ENCODE data around the gene AGXT.

AGXT gene

DNA sequence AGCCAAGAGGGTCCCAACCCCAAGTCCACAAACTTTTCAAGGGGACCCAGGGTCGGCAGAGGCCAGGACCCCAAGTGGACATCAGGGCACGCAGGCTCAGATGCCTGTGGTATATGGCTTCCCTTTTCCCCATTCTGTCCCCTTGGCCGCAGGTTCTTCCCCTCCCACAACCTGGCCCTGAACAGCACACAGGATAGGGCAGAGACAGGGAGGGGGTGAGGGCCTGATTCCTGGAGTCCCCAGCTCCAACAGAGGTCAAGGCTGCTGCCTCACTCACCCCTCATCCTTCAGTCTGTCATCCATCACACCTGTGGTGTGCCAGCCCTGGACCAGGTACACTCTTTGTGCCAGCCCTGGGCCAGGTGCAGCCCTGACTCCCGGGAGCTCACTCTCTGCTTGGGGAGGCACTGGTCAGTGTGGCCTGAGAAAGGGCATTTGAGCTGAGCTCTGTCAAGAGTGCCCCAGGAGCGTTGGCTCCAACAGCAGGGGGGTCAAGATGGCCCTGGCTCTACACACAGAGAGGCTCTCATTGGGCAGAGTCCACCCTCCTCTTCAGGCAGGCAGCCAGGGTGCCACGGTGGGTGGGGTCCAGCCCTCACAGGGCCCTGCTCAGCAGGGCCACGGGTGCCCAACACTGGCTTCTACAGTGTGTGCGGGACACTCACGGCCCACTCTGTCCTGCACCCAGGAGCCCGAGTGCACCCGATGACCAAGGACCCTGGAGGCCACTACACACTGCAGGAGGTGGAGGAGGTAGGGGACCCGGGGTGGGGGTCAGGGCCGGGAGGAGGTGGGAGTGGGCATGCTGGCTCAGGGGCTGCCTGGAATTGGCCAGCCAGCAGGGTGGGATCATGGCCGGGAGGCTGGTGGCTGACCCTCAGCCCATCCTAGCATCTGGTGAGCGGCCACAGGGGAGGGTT is 1.6 kb downstream of the AGXT start:
- no peak for DNase-seq

DNA sequence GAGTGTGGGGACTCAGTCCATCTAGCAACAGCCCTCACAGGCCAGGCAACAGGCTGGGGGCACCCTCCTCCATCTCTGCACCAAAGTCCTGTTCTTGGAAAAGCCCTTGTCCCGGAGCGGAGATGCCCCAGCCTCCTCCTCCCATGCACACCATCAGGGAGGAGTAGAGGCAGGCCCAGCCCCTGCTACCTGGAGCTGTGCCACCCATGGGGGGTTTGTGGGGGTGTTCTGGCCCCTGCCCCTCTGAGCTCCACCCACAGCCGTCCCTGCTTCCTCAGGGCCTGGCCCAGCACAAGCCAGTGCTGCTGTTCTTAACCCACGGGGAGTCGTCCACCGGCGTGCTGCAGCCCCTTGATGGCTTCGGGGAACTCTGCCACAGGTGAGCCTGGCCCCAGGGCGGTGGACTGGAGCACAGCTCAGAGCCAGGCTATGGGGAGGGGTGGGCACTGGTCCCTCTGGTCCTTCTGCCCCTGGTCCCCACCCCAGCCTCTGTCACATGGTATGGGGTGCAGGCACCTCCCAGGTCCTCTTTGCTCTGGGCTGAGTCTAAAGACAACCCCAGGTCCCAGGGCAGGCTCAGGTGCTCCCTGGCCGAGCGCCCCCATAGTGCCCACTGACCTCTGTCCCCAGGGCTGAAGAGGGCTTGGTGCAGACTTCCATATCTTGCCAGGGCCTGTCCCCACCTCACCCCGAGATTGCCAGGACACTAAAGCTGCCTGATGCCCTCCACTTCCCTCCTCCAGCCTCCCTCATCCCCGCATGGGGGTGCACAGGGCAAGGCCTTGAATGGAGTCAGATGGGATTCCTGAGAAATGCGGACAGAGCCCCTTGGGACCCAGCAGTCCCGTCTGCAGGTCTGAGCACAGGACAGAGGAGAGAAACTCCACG is 2.7 kb downstream of the AGXT start:
- no peak for DNase-seq

DNA sequence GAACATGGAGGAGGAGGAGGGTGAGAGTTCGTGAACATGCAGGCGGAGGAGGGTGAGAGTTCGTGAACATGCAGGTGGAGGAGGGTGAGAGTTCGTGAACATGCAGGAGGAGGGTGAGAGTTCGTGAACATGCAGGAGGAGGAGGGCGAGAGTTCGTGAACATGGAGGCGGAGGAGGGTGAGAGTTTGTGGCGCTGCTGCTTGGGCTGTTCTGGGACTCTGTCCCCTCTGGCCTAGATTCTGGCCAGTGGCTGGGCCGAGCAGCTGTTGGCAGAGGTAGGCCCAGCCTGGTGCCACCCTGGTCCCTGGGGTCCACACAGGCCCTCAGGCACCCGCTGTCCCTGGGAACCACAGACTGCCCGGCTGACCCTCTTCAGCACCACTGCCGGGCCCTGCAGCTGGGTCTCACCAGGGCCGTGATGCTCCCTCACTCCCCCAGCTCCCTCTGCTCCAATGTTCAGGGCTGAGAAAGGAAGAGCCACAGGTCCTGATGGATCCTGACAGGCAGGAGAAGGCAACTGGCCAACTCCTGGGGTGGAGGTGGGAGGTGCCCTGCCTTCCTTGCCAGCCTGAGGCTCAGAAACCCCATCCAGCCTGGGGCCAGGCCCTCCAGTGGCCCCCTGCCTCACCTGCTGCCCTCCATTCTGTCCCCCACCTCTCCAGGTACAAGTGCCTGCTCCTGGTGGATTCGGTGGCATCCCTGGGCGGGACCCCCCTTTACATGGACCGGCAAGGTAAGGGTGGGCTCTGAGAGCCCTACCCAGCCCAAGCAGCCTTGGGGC is 3.9 kb downstream of the AGXT start:
- no peak for DNase-seq

DNA sequence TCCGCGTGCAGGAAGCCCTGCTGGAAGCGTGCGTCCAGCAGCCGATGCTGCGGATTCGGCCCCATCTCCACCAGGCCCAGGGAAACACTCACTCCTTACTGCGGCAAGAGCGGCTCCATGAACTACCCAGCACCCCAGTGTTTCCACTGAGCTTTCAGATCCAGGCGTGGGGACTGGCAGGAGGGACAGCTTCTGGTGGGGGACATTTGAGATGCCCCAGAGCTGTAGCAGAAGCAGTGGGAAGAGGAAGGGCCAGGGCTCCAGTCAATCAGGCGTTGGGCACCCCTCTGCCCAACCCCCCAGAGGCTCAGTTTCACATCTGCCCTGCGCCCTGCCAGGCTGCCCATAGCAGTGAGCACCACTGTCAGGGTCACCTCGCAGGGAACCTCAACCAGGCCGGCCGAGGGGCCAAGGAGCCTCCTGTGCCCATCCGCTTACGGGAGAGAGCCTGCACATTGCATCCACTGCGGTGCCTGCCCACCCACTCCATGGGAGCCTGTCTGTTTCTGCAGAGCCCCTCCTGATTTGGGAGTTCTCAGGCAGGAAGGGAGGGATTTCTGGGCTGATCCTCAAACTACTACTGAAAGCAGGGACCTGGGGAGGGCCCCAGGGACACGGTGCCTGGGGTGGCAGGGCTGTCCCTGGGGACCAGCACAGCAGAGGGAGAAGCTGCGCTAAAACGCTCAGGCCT is 4.6 kb downstream of the AGXT start:
- no peak for DNase-seq

DNA sequence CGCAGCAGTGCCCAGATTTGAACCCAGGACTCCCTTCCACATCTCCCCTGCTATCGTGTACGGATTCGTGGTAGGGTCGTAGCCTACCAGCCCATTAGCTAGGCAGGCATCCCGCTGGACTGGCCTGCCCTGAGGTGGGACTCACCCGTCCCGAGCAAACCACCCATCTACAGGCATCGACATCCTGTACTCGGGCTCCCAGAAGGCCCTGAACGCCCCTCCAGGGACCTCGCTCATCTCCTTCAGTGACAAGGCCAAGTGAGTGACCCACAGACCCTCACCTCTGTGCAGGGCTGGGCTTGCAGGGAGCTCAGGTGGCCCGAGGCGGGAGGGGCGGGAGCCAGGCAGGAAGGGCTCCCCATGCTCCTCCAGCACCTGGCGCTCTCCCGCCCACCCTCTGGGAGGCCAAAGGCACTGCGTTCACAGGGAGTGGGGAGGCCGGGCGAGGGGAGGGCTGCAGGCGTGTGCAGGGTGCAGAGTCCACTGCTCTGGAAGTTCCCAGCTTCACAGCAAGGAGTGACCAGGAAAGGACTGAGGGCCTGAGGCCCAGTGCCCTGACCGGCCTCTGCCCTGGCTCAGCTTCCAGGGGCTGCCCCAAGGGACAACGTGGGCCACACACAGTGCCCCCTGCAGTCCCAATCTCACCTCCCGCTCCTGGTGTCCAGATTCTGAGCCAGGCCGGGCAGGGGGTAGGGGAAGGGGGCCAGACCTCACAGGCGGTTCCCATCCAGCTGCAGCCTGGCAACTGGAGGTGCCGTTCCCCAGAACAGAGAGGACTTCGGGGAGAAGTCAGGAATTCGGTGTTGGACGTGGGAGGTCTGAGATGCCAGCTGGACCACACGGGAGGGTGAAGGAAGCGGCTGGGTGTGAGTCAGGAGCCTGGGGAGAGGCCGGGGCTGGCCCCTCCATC is 5.4 kb downstream of the AGXT start:
- DNase-seq = no peak

DNA sequence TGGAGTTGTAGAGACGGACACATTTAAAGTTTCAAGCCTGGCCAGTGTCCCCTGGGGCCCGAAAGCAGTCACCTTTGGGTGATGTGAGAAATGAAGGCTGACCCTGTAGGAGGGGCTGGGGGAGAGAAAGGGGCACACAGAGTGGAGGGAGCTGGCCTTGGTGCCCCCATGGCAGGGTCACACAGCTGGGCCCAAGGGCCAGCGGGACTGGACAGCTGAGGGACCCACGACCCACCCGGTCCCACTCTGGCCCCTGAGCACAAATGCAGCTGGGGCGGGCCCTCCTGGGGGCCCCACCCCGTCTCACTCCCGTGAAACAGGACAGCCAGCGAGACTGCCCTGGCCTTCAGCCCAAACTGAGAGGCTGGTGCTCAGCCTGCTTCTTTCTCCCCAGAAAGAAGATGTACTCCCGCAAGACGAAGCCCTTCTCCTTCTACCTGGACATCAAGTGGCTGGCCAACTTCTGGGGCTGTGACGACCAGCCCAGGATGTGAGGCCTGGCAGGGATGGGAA is 6.1 kb downstream of the AGXT start:
- no peak for DNase-seq

DNA sequence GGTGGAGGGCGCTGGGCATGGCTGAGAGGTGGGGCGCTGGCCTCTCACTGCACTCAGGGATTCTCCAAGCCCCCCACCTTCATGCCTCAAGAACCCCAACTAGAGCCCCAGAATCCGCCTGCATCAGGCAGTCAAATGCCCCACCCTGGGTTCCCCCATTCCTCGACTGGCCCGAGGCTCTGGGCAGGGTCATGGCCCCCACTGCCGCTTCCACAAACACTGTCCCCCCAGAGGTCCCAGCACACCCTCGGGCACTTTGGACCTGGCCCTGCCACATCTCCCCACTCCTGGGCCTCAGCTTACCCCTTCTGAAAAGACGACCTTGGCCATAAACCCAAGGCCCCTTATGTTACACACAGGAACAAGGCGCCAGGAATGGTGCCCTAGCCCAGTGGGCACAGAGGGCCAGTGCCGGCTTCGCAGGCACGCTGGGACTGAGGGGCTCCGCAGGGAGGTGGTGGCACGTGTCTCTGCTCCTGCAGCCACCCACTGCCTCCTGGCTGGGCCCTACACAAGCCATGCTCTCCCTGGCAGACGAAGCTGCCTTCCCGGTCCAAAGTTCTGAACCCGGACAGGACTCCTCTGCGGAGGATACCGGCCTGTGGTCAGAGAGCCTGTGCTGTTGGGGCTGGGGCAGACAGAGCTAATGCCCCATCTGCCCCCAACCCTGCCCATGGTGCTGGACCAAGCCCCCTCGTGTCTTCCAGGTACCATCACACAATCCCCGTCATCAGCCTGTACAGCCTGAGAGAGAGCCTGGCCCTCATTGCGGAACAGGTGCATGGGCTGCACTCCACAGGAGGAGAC is 6.8 kb downstream of the AGXT start:
- DNase-seq = no peak

DNA sequence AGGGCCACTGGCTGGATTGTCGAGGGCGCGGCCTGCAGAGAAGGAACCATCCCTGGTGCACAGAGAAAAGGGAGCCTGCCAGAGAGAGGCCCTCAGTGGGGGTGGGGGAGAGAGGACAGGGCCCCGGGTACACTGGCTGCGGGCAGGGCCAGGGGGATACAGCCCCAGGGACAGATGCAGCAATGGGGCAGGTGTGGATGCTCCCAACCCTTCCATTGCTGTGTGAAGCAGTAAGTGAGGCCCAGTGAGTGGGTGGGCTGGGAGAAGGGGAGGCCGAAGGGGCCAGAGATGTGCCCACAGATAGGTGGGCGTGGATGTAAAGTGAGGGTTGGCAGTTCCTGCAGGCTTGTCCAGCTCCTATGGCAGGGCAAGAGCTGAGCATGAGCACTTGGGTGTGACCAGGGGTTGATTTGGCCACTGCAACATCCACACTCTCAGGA is 7.4 kb downstream of the AGXT start:
- no peak for DNase-seq

DNA sequence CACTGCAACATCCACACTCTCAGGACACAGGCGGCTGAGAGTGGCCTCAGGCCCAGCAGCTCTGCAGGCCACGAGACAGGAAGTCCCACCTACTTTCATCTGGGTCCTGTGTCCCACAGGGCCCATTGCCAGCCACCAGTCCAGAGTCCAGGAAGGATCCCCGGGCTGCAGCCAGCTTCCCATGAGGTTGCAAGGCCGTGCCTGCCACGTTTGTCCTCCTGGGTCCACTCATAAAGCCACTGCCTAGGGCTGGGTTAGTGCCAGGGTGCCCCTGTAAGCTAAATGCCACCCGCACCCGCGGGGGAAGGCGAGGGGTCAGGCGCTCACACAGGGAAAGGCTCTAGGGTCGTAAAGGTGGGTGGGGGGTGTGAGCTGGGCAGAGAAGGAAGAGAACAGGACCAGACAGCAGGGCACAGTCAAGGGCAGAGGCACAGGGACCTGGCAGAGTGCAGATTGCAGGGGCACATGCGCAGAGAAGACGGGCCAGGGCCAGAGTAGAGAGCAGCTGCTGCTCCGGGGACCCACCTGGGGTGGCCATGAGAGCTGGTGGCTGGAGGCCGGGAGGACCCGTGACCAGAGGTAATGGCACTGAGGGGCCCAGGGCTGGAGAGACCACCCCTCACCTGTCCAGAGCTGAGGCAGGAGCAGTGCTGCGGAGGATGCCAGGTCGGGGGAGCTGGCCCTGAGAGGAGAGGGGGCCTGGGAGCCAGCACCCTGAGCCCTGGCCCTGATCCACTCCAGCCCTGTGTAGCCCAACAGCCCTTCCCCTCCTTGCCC is 8.0 kb downstream of the AGXT start:
- no peak for DNase-seq

DNA sequence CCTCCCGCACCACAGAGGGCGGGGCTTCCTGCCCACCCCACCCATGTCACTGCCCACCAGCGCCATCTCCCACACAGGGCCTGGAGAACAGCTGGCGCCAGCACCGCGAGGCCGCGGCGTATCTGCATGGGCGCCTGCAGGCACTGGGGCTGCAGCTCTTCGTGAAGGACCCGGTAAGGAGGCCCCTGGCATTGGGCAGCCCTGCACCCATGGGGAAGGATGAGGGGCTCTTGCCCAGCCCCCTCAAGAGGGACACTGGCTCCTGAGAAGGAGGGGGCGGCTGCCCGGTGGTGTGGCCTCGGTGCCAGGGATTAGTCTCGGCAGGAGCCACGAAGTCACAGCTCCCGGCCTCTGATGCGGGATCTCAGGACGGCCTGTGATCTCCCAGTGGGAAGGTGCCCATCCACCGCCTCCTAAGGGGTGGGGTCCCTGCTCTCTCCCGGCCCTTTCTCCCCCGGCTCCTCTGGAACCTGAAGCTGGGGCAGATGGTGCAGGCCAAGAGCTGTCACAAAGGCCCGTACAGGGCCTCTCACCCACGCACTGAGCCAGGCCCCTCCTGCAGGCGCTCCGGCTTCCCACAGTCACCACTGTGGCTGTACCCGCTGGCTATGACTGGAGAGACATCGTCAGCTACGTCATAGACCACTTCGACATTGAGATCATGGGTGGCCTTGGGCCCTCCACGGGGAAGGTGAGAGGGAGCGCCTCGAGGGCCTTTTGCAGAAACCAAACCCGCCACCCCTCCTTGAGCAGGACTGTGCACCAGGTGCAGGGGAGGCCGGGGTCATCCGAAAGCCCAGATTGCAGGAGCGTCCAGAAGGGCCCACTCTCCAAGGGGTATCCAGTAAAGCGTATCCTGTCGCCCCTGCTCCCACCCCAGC is 9.1 kb downstream of the AGXT start:
- no peak for DNase-seq

GRCh38 chr2:240878341-240878936 is 9.8 kb downstream of the AGXT start:
- no peak for DNase-seq

DNA sequence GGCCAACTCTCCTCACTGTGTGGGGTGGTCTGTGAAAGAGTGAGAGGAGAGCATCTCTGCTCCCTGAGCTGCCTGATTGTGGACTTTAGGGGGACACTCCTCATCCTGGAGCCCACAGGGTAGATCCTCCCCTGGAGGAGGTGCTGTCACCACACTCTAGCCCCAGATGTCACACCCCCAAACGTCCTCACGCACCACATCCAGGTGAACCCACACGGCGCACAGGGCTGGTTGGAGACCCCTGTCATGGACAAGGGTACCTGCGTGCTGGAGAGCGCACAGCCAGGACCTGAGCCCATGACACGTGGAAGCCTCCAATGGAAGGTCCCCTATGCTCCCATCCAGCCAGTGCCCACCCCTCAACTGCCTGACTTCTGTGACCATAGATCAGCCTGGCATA is 10.5 kb downstream of the AGXT start:
- DNase-seq = no peak

- DNase-seq = no peak
Measured at GRCh38 chr2:240881913-240882312, 13.3 kb downstream of the AGXT start.

DNA sequence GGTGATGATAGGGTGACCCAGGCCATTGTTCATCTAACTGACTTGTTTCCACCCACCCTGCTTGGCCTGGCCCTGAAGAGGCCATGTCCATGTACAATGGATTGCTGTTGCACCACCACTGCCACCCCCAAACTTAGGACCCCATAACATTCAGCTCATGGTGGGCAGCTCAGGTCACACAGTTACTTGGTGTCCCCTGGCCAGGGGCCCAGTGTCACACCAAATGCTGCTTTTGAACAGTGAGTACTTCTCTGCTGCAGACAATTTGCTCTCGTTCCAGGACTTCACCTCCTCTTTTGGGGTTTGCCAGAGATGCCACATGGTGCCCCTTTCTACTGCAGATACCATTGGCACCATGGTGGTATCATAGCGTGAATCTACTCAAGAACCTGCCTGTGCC is 15.6 kb downstream of the AGXT start:
- no peak for DNase-seq

DNA sequence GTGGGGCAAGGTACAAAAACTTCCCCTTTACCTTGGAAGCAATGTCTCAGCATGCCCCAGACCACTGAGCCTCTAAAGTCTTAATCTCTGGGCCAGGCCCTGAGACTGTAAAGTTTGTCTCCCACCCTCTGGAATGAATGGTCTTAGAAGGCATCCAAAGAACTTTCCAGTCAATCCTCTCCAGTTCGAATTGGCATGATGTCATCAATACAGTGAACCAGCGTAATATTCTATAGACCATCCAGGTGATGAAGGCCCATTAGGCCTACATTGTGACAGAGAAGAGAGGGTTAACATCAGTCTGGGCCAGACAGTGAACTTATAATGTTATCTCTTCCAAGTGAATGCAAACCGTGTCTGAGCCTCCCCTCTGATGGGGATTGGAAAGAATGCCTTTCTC is 16.1 kb downstream of the AGXT start:
- no peak for DNase-seq

DNA sequence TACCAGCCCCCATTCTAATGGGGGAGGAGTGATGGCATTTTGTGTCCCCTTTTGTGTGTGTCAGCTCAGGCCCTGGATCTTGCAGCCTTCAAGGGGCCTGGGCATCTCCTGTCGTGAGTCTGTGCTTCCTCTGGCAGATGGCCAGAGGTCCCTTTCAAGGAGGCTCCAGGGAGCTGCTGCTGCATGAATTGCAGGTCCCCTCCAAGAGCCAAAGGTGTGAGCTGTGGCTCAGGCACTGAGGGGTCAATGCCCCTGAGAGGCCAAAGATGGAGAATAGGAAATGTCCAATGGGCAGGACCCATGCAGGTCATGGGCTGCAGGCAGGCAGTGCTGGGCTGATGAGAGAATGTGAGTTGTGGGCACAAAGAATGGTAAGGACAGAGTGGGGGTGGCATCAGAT is 16.9 kb downstream of the AGXT start:
- DNase-seq = no peak

DNA sequence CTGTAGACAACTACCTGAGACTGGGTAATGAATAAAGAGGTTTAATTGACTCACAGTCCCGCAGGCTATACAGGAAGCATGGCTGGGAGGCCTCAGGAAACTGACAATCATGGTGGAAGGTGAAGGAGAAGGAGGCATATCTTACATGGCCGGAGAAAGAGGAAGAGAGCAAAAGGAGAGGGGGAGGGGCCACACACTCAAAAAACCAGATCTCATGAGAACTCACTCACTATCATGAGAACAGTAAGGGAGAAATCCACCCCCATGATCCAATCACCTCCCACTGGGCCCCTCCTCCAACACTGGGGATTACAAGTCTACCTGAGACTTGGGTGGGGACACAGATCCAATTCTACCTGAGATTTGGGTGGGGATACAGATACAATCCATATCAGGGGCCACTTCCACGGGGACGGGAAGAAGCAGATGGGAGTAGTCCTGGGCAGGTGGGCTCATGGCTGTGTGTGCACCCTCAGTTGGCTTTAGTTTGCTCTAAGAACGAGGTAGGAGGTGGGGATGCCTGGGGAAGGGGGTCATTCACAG is 17.5 kb downstream of the AGXT start:
- DNase-seq = no peak
